GM21423 (cell line): ENCODE results near the gene RGMA.
A peak's percentile ranks its signal among the peaks of the same experiment; 100 is the strongest.
"Not testable (repeated sequence)": the region's sequence is repeated elsewhere in the genome, so short reads cannot be mapped to it uniquely, and the experiment has no call there.

Source experiments
- ATAC-seq: cut with Tn5 transposase; IDR thresholded peaks from one replicate; pipeline ENCODE4 v1.9.1; 2021; ENCODE audit warnings: mild to moderate bottlenecking, moderate library complexity; ENCODE audit not compliant: unreplicated experiment

The RGMA gene

GRCh38 chr15:93035953-93036810, 52.8 kb downstream of the RGMA start:
- ATAC-seq, result peak; percentile 71

GRCh38 chr15:93035092-93035915, 53.7 kb downstream of the RGMA start:
- ATAC-seq, result peak; percentile 5

- no peak for ATAC-seq
Measured at GRCh38 chr15:93034512-93034911, 54.5 kb downstream of the RGMA start.

GRCh38 chr15:93033434-93034045, 55.5 kb downstream of the RGMA start:
- no peak for ATAC-seq

GRCh38 chr15:93032515-93033206, 56.4 kb downstream of the RGMA start:
- not testable (repeated sequence) for ATAC-seq

GRCh38 chr15:93031557-93032384, 57.2 kb downstream of the RGMA start:
- not testable (repeated sequence) for ATAC-seq

GRCh38 chr15:93031103-93031464, 57.9 kb downstream of the RGMA start:
- ATAC-seq, result no peak

- peak; percentile 76 for ATAC-seq
Measured at GRCh38 chr15:93030430-93031102, 58.4 kb downstream of the RGMA start.

GRCh38 chr15:93029836-93030429, 59.1 kb downstream of the RGMA start:
- no peak for ATAC-seq

- ATAC-seq, result no peak
Measured at GRCh38 chr15:93029214-93029835, 59.7 kb downstream of the RGMA start.

- no peak for ATAC-seq
Measured at GRCh38 chr15:93028632-93029213, 60.3 kb downstream of the RGMA start.

GRCh38 chr15:93028111-93028631, 60.8 kb downstream of the RGMA start:
- ATAC-seq, result no peak

- ATAC-seq, result no peak
Measured at GRCh38 chr15:93027413-93027812, 61.6 kb downstream of the RGMA start.

- ATAC-seq, result no peak
Measured at GRCh38 chr15:93026380-93026817, 62.6 kb downstream of the RGMA start.

GRCh38 chr15:93025625-93025982, 63.4 kb downstream of the RGMA start:
- ATAC-seq, result no peak

- ATAC-seq, result no peak
Measured at GRCh38 chr15:93024716-93025624, 64.0 kb downstream of the RGMA start.

- ATAC-seq, result no peak
Measured at GRCh38 chr15:93024293-93024692, 64.7 kb downstream of the RGMA start.
